A673 (cell line): ENCODE measurements around the gene PRR27. TPM values are rescaled to one million over a fixed set of nuclear protein-coding genes. Genes with fewer than 3 reads are reported as not detected.

ENCODE experiments used
- Bru-seq: library from RNA; stranded (reverse); fragments of 400-500 nt; gene quantifications from one replicate; lab custom pipeline; 2021; lab: Mats Ljungman, UMichigan
- BruChase-seq, 2 experiments: library from RNA; stranded (reverse); fragments of 400-500 nt; gene quantifications; one replicate each; lab custom pipeline; 2021; lab: Mats Ljungman, UMichigan
- BruUV-seq: library from RNA; stranded (reverse); fragments of 400-500 nt; replicated peaks from 2 replicates; lab custom pipeline; 2021; lab: Mats Ljungman, UMichigan
- CTCF ChIA-PET: fragments of 300-600 bp; sonication (Branson Sonifier 250); formaldehyde crosslinking; loops from one replicate; lab custom pipeline; 2022; ENCODE audit warnings: antibody characterized with exemption; lab: Charles Lee
- POLR2A ChIA-PET: fragments of 300-600 bp; sonication (Branson Sonifier 250); formaldehyde crosslinking; loops from one replicate; lab custom pipeline; 2022; ENCODE audit warnings: antibody characterized with exemption; ENCODE audit not compliant: low non-redundant PET; lab: Charles Lee
- DNase-seq: peaks from one replicate; pipeline ENCODE4 v3.0.0-alpha.2; 2015; ENCODE audit warnings: low spot score
- H3K27ac ChIP-seq: fragments of 200-600 bp; sonication (generic); 2 replicates; pipeline ENCODE4 v1.5.1; 2016; ENCODE audit warnings: mixed run types, low read depth, mild to moderate bottlenecking, mixed read lengths, antibody characterized with exemption, low read length; ENCODE audit not compliant: poor library complexity, severe bottlenecking
- H3K27me3 ChIP-seq: fragments of 200-600 bp; sonication (generic); replicated peaks from 2 replicates; pipeline ENCODE4 v1.6.1; 2017; ENCODE audit warnings: mixed run types, low read depth, mild to moderate bottlenecking, mixed read lengths, antibody characterized with exemption, low read length; ENCODE audit not compliant: insufficient read depth, poor library complexity
- H3K36me3 ChIP-seq: fragments of 200-600 bp; sonication (generic); 2 replicates; pipeline ENCODE4 v1.6.1; 2016; ENCODE audit warnings: mixed run types, mild to moderate bottlenecking, mixed read lengths, antibody characterized with exemption, low read length; ENCODE audit not compliant: insufficient read depth, poor library complexity, severe bottlenecking
- H3K4me1 ChIP-seq: fragments of 200-600 bp; sonication (generic); 2 replicates; pipeline ENCODE4 v1.6.1; 2017; ENCODE audit warnings: mixed run types, mild to moderate bottlenecking, mixed read lengths, antibody characterized with exemption, low read length; ENCODE audit not compliant: insufficient read depth, poor library complexity, severe bottlenecking
- H3K4me3 ChIP-seq: fragments of 200-600 bp; sonication (generic); 2 replicates; pipeline ENCODE4 v1.5.1; 2016; ENCODE audit warnings: low read depth, mixed run types, mild to moderate bottlenecking, mixed read lengths, low read length; ENCODE audit not compliant: poor library complexity, severe bottlenecking
- H3K9me3 ChIP-seq: fragments of 200-600 bp; sonication (generic); 2 replicates; pipeline ENCODE4 v1.6.1; 2016; ENCODE audit warnings: mixed run types, low read depth, mild to moderate bottlenecking, mixed read lengths, antibody characterized with exemption, low read length; ENCODE audit not compliant: poor library complexity, severe bottlenecking
- CTCF ChIP-seq: fragments of 300-800, 200-600 bp; sonication (generic); conservative IDR thresholded peaks from 2 replicates; pipeline ENCODE4 v1.5.1; 2017; ENCODE audit warnings: low read depth, mild to moderate bottlenecking, antibody characterized with exemption, low read length, moderate library complexity, mixed read lengths
- EZH2 ChIP-seq: fragments of 200-600 bp; sonication (generic); IDR thresholded peaks from 2 replicates; pipeline ENCODE4 v1.6.1; 2017; ENCODE audit warnings: borderline replicate concordance, low read depth, mild to moderate bottlenecking, mixed read lengths, antibody characterized with exemption, low read length; ENCODE audit not compliant: poor library complexity, severe bottlenecking
- intact Hi-C: fragments of 100-400 bp; cut with micrococcal nuclease; formaldehyde crosslinking; loops from one replicate; pipeline ENCODE4 v1.10.0; 2022; ENCODE audit not compliant: unreplicated experiment
- long read RNA-seq: library from polyadenylated mRNA; stranded (forward); transcript quantifications from one replicate; pipeline ENCODE4 v2.0.0, GENCODE V29; 2022
- total RNA-seq: library from RNA; stranded (reverse); gene quantifications from 2 replicates; pipeline ENCODE4 v1.2.3, GENCODE V29; 2021

Gene PRR27
- total RNA-seq (not detected in 2 replicates), Bru-seq, nascent RNA (not detected), BruChase-seq, experiment 1, labeled RNA remaining after a 2-hour chase (not detected), BruChase-seq, experiment 2, labeled RNA remaining after a 6-hour chase (not detected)
- long read RNA-seq = 0 reads

- CTCF ChIA-PET = no interaction called here
- Histone ChIP-seq H3K4me3 (no peak within 1 kb of the TSS), H3K27ac (no peak within 1 kb of the TSS), H3K27me3 (no peaks in the 10 kb centered on the region), H3K4me1 (no peaks in the 10 kb centered on the region), H3K36me3 (no peaks in the 10 kb centered on the region), H3K9me3 (no peaks in the 10 kb centered on the region)
- no peak for TF ChIP-seq EZH2
- TF ChIP-seq CTCF = no peak
- POLR2A ChIA-PET = no interaction called here
- intact Hi-C loops = no loop called here
- no peak for DNase-seq
- BruUV-seq = no TSS peak
These were observed at the start of gene PRR27 for GRCh38 chr4:70153937-70154336. TSS of gene PRR27 (plus strand) at chr4:70154237. CDS start at chr4:70154376, 139 bp downstream.

GRCh38 chr4:70110917-70111316, 43.1 kb upstream of the PRR27 start:
- intact Hi-C loops = no loop called here
- no TSS peak for BruUV-seq
- Histone ChIP-seq H3K36me3 (no peaks in the 10 kb centered on the region), H3K27me3 (no peaks in the 10 kb centered on the region), H3K9me3 (no peaks in the 10 kb centered on the region), H3K4me3 (no peak overlapping the region), H3K4me1 (no peaks in the 10 kb centered on the region), H3K27ac (no peak overlapping the region)
- DNase-seq = no peak
- POLR2A ChIA-PET = no interaction called here
- no peak for TF ChIP-seq EZH2
- TF ChIP-seq CTCF = no peak
- CTCF ChIA-PET = no interaction called here

GRCh38 chr4:70113656-70114055, 40.4 kb upstream of the PRR27 start:
- Histone ChIP-seq H3K27me3 (no peaks in the 10 kb centered on the region), H3K9me3 (no peaks in the 10 kb centered on the region), H3K36me3 (no peaks in the 10 kb centered on the region), H3K4me3 (no peak overlapping the region), H3K27ac (no peak overlapping the region), H3K4me1 (no peaks in the 10 kb centered on the region)
- no peak for DNase-seq
- BruUV-seq = no TSS peak
- intact Hi-C loops = no loop called here
- TF ChIP-seq EZH2 = no peak
- no peak for TF ChIP-seq CTCF
- POLR2A ChIA-PET = no interaction called here
- CTCF ChIA-PET = no interaction called here
